ENCODE results near the gene KIF7.

- TF ChIP-seq GATA2 (IDR thresholded peaks at IDR 0.05; ENCODE audit: low read depth, low read length) (no peak), GATA3 (IDR thresholded peaks at IDR 0.05; ENCODE audit: low read depth, low read length) (no peak)
Observed at GRCh38 chr15:89656116-89656815, 999 bp upstream of the KIF7 start.

Measured in SH-SY5Y (cell line).